NCI-H187 (cell line): ENCODE measurements around the gene ROBO3.

Experiments used
- DNase-seq, 2 experiments: peaks; one replicate each; lab custom pipeline; 2025; lab: John Stamatoyannopoulos, UW

Gene ROBO3

DNA sequence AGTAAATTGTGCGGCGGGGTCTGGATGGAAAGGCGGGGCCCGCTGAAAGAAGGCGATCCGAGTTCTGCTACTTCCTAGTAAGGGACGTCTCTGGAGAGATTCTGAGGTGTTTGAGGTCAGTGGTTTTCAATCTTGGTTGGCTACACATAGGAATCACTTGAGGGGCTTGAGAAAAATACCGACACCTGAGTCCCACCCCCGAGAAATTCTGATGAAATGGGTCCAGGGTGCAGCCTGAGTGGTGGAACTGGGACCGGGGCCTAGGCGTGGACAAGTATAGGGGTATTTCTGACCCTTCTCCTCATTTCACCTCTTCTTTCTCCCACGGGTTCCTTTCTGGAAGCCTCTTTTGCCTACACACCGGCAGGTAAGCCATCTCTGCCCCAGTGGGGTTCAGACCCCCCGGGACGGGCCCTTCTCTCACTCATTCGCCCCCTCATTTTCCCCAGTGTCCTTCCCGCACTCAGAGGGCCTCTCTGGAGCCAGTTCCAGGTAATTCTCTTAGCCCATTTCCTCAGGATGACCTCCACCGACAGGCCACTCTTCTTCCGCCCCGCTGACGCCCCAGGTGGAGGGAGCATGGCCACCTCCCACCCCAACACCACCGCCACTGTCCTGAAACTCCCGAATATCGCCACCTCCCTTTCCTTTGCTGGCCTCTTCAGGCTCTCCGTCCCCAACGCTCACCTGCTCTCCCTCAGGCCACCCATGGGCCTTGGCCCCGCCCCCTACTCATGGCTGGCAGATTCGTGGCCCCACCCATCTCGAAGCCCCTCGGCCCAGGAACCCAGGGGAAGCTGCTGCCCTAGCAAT, 11.8 kb downstream of the ROBO3 start:
- DNase-seq, result no peak

DNA sequence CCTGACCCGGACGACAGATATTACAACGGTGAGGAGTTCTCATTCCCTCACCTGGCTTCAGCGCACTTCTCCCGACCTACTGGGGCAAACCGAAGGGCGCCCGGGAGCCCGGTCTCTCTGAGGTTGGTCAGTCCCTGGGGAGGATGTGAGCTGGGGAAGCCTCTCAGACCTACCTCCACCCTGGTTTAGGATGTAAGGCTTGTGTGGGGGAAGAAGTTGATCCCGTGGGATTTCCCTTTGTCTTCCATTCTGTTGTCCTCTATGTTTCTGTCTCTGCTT, 12.3 kb downstream of the ROBO3 start:
- DNase-seq, result no peak

- no peak for DNase-seq
Measured at GRCh38 chr11:124877910-124878758, 12.9 kb downstream of the ROBO3 start.

- no peak for DNase-seq
Measured at GRCh38 chr11:124878759-124879492, 13.7 kb downstream of the ROBO3 start.

DNA sequence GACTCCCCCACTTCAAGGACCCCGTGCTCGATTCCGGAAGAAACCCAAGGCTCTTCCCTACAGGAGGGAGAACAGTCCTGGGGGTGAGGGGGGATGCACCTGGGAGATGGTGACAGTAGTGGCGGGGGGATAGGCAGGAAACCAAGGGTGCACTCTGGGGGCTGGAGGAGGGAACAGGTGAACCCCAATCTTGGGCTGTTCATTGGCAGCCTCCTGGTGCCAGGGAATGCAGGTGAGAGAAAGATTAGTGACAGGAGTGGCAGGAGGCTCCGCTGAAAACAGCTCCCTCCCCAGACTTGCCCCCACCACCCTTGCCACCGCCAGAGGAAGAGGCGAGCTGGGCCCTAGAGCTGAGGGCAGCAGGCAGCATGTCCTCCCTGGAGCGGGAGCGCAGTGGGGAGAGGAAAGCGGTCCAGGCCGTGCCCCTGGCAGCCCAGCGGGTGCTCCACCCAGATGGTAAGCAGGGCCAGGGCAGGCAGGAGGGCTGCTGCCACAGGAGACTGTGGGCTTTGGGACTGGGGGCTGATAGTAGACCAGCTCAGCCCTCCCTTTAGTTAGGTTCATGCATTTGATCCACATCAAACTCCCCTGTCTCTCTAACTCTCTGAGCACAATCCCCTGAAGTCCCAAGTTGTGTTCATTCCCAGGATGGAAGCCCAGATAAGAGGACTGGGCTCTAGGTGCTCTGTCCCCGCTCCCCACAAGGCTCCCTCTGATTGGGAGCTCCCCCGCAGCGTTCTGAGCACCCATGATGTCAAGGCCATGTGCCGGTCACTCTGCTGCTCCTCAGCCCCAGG, 14.5 kb downstream of the ROBO3 start:
- DNase-seq, result no peak

- DNase-seq, result no peak
Measured at GRCh38 chr11:124880290-124880611, 15.0 kb downstream of the ROBO3 start.

DNA sequence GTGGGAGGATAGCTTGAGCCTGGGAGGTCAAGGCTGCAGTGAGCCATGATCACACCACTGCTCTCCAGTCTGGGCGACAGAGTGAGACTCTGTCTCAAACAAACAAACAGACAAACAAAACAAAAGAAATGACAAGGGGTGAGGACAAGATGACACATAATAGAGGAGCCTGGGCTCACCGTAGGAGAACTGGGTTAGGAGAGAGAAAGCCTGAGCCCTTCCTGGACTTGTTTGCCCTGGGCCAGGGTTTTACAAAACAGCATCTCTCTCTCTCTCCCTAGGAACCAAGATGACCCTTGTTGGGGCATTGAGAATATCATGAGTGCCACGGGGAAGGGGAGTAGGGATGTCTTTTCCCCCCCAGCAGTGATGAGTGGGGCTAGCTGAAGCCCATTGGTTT, 15.7 kb downstream of the ROBO3 start:
- no peak for DNase-seq

GRCh38 chr11:124882339-124883071, 17.3 kb downstream of the ROBO3 start:
- no peak for DNase-seq

GRCh38 chr11:124884340-124884739, 19.1 kb downstream of the ROBO3 start:
- no peak for DNase-seq

DNA sequence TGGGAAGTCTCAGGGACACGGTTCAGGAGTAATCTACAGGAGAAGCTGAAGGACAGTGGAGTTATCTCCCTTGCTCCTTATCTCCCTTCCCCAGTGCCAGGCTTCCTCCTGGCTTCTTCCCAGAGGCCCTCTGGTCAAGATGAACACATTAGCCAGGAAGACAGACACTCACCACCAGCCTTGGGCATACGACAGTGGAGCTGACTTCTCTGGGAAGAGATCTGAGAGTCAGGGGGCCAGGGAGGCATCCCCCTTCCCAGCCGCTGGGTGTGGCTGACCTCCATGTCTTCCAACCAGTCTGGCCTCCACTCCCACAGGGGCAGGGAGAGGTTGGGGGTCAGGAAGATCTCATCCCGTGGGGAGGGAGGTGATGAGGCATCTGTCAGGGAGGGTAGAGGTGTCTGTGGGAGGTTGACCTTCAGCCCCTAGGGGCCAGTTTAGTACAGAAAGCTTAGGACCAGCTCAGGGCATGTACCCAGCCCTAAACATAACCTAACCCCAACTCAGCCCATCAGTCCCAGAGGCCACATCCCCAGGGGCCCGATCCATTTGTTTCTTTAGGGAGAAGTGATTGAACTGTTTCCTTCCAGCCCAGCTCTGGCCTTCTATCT, 19.7 kb downstream of the ROBO3 start:
- no peak for DNase-seq

GRCh38 chr11:124886476-124886875, 21.2 kb downstream of the ROBO3 start:
- no peak for DNase-seq

- DNase-seq, result no peak
Measured at GRCh38 chr11:124886978-124887666, 21.9 kb downstream of the ROBO3 start.

DNA sequence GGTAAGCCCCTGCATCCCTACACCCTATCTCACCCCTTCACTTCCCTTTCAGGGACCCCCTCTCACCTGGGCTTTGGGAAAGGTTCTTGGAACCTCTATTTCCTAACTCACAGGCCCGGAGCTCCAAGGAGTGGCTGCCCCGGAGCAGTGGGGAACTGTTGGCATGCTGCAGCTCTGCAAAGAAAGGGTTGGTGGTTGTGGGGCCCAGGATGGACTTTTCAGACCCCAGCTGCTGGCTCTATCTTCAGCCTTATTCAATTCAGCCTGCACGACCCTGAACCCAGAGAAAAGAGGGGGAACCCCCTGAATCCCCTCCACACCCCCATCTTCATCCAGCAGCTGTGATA, 22.4 kb downstream of the ROBO3 start:
- no peak for DNase-seq

GRCh38 chr11:124889191-124890091, 24.2 kb downstream of the ROBO3 start:
- DNase-seq, result no peak

GRCh38 chr11:124890151-124890550, 24.9 kb downstream of the ROBO3 start:
- DNase-seq, result no peak

DNA sequence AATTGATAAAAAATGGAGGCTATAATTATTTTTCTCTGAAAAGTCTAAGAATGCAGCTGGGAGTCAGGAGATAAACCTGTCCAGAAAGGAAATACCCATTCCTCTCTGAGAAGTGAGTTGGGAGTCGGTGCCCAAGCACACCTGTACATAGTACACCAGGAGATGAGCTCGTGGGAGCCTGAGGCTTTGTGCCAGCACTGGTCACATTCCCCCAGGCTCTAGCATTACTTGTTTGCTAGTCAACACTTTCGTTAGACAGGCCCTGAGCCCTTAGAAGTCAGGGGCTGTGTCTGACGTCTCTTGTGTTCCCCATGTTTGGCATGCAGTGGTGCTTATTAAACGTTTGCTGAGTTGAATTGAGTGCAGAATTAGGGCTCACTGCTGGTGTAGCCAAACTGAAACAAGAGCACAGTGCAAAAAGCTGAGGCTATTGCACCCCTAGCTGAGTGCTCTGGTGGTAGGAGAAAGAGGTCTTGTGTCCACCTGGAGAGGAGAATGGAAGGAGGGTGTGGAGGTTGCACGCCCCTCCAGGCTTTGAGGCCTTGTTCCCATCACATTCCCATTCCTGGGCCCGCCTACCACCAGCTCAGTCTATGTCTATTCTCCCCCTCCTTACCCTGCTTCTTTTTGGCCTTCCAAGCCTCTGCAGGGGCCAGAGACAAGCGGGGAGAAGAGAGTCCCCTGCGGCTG, 25.6 kb downstream of the ROBO3 start:
- DNase-seq, result no peak

GRCh38 chr11:124891373-124891861, 26.2 kb downstream of the ROBO3 start:
- DNase-seq, result no peak

DNA sequence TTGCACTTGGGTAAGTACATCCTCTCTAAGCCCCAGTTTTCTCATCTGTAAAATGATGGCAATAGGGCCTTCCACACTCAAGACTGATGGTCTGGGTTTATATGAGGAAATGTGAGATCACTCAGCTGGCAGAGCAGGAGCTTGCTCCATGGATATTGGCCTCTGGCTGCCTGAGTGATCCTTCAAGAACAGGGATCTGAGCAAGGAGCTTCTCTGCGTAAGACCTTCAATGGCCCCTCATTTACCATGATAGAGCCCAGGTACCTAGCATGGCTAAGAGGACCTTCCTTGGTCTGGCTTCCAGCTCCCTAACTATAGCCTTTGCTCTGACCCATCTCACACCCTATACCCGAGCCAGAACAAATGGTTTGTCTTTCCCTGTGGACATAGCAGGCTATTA, 26.9 kb downstream of the ROBO3 start:
- DNase-seq, result no peak
